ENCODE data around the gene WIPI1. TPM values are rescaled to one million over a fixed set of nuclear protein-coding genes. Genes with fewer than 3 reads are reported as not detected.
A peak's percentile ranks its signal among the peaks of the same experiment; 100 is the strongest.

Gene WIPI1
- total and polyA plus RNA-seq, 2 of the 13 experiments (the other 11 are each of a cell fraction or from before 2014, with no cell fraction given): 29.4 to 141 TPM

DNA sequence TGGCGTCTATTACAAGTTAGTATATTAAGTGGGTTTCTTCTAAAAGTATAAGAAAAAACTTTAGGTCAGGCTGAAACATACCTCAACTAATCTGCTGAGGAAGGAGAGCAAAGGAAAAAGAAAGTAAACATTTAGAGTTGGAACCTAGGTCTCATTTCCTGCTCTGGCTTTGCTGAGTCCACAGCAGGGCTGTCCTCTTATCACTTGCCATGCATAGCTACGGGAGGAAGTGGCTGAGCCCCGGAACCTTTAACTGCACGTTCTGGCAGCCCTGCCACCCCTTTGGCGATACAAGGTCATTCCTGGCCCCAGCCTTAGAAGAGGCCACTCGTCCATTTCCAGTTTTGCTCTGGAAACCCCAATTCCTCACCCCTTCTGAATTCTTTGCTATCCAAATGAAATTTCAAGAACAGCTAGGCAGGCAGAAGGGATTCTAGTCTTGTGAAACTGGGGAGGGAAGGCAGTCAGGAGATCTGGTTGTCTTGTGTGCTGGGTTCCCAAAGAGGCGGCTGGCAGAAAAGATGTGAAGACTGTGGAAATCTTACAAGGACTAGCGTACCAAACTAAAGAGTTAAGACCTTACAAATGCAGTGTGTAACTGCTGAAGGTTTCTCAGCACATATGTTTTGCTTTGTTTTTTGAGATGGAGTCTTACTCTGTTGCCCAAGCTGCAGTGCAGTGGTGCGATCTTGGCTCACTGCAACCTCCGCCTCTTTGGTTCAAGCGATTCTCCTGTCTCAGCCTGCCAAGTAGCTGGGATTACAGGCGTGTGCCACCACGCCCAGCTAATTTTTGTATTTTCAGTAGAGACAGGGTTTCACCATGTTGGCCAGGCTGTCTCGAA lies 19.1 kb downstream of the WIPI1 start (continued):
- TF ChIP-seq, protein P1, sequence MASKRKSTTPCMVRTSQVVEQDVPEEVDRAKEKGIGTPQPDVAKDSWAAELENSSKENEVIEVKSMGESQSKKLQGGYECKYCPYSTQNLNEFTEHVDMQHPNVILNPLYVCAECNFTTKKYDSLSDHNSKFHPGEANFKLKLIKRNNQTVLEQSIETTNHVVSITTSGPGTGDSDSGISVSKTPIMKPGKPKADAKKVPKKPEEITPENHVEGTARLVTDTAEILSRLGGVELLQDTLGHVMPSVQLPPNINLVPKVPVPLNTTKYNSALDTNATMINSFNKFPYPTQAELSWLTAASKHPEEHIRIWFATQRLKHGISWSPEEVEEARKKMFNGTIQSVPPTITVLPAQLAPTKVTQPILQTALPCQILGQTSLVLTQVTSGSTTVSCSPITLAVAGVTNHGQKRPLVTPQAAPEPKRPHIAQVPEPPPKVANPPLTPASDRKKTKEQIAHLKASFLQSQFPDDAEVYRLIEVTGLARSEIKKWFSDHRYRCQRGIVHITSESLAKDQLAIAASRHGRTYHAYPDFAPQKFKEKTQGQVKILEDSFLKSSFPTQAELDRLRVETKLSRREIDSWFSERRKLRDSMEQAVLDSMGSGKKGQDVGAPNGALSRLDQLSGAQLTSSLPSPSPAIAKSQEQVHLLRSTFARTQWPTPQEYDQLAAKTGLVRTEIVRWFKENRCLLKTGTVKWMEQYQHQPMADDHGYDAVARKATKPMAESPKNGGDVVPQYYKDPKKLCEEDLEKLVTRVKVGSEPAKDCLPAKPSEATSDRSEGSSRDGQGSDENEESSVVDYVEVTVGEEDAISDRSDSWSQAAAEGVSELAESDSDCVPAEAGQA (IDR thresholded peaks at IDR 0.05; ENCODE audit: low read depth): no peak
- TF ChIP-seq, protein P1 (CRISPR knock-in tag; IDR thresholded peaks at IDR 0.05; ENCODE audit: borderline replicate concordance): no peak
- TF ChIP-seq EZH2 (conservative IDR thresholded peaks at IDR 0.05; ENCODE audit: low read depth, low read length) (no peak), SOX5 (CRISPR knock-in tag; IDR thresholded peaks at IDR 0.05; ENCODE audit: borderline replicate concordance) (peak; percentile 34; the same call in 1 of the 2 replicates), TCF7 (IDR thresholded peaks at IDR 0.05; ENCODE audit: low read depth) (peak; percentile 34; the same call in 1 of the 2 replicates), ZNF33A (CRISPR knock-in tag; IDR thresholded peaks at IDR 0.05; ENCODE audit: borderline replicate concordance) (no peak), ZBTB1 (CRISPR knock-in tag; IDR thresholded peaks at IDR 0.05; ENCODE audit: borderline replicate concordance) (no peak), ERF (CRISPR knock-in tag; IDR thresholded peaks at IDR 0.05) (peak; percentile 64; the same call in 1 of the 2 replicates), HNF4G (IDR thresholded peaks at IDR 0.05; ENCODE audit: borderline replicate concordance, low read depth, low read length) (no peak), HNF4G (CRISPR knock-in tag; IDR thresholded peaks at IDR 0.05; ENCODE audit: borderline replicate concordance, low read depth) (no peak; the same call in 1 of the 2 replicates), SATB2 (CRISPR knock-in tag; IDR thresholded peaks at IDR 0.05) (no peak), ELF3 (CRISPR knock-in tag; IDR thresholded peaks at IDR 0.05) (peak; percentile 98), GLI4 (CRISPR knock-in tag; IDR thresholded peaks at IDR 0.05; ENCODE audit: borderline replicate concordance) (no peak)
- TF ChIP-seq, protein P2, sequence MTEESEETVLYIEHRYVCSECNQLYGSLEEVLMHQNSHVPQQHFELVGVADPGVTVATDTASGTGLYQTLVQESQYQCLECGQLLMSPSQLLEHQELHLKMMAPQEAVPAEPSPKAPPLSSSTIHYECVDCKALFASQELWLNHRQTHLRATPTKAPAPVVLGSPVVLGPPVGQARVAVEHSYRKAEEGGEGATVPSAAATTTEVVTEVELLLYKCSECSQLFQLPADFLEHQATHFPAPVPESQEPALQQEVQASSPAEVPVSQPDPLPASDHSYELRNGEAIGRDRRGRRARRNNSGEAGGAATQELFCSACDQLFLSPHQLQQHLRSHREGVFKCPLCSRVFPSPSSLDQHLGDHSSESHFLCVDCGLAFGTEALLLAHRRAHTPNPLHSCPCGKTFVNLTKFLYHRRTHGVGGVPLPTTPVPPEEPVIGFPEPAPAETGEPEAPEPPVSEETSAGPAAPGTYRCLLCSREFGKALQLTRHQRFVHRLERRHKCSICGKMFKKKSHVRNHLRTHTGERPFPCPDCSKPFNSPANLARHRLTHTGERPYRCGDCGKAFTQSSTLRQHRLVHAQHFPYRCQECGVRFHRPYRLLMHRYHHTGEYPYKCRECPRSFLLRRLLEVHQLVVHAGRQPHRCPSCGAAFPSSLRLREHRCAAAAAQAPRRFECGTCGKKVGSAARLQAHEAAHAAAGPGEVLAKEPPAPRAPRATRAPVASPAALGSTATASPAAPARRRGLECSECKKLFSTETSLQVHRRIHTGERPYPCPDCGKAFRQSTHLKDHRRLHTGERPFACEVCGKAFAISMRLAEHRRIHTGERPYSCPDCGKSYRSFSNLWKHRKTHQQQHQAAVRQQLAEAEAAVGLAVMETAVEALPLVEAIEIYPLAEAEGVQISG (CRISPR knock-in tag; IDR thresholded peaks at IDR 0.05): peak; percentile 60
- TF ChIP-seq, protein P3, sequence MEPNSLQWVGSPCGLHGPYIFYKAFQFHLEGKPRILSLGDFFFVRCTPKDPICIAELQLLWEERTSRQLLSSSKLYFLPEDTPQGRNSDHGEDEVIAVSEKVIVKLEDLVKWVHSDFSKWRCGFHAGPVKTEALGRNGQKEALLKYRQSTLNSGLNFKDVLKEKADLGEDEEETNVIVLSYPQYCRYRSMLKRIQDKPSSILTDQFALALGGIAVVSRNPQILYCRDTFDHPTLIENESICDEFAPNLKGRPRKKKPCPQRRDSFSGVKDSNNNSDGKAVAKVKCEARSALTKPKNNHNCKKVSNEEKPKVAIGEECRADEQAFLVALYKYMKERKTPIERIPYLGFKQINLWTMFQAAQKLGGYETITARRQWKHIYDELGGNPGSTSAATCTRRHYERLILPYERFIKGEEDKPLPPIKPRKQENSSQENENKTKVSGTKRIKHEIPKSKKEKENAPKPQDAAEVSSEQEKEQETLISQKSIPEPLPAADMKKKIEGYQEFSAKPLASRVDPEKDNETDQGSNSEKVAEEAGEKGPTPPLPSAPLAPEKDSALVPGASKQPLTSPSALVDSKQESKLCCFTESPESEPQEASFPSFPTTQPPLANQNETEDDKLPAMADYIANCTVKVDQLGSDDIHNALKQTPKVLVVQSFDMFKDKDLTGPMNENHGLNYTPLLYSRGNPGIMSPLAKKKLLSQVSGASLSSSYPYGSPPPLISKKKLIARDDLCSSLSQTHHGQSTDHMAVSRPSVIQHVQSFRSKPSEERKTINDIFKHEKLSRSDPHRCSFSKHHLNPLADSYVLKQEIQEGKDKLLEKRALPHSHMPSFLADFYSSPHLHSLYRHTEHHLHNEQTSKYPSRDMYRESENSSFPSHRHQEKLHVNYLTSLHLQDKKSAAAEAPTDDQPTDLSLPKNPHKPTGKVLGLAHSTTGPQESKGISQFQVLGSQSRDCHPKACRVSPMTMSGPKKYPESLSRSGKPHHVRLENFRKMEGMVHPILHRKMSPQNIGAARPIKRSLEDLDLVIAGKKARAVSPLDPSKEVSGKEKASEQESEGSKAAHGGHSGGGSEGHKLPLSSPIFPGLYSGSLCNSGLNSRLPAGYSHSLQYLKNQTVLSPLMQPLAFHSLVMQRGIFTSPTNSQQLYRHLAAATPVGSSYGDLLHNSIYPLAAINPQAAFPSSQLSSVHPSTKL (CRISPR knock-in tag; IDR thresholded peaks at IDR 0.05): peak; percentile 84

All from HepG2 (cell line).